Skeletal muscle satellite cell (primary cell): ENCODE measurements around the gene WAC.

Experiments used
- H3K27me3 ChIP-seq: 2 replicates; pipeline ENCODE4 v1.7.0; 2013; ENCODE audit warnings: low read length; ENCODE audit not compliant: control insufficient read depth, insufficient read depth
- H3K36me3 ChIP-seq: 2 replicates; pipeline ENCODE4 v1.7.0; 2013; ENCODE audit warnings: mild to moderate bottlenecking, control low read depth, low read length; ENCODE audit not compliant: insufficient read depth
- H3K4me1 ChIP-seq: 2 replicates; pipeline ENCODE4 v1.7.0; 2013; ENCODE audit warnings: low read length; ENCODE audit not compliant: control insufficient read depth, insufficient read depth
- H3K4me2 ChIP-seq: 2 replicates; pipeline ENCODE4 v1.7.0; 2013; ENCODE audit warnings: mild to moderate bottlenecking, low read length
- H3K4me3 ChIP-seq: 2 replicates; pipeline ENCODE4 v1.7.0; 2013; ENCODE audit warnings: low read length
- H3K9ac ChIP-seq: 2 replicates; pipeline ENCODE4 v1.7.0; 2013; ENCODE audit warnings: mild to moderate bottlenecking, low read depth, low read length, moderate library complexity
- H3K9me3 ChIP-seq: replicated peaks from 2 replicates; pipeline ENCODE4 v1.7.0; 2013; ENCODE audit warnings: mild to moderate bottlenecking, control low read depth, low read length

WAC gene

GRCh38 chr10:28620251-28620650 is 87.3 kb downstream of the WAC start:
- H3K9me3 ChIP-seq = no peaks in the 10 kb centered on the region
- no peak overlapping the region for H3K4me2 ChIP-seq
- no peaks in the 10 kb centered on the region for H3K4me1 ChIP-seq
- H3K9ac ChIP-seq = no peak overlapping the region
- peaks cover 56% of the 10 kb centered on the region for H3K36me3 ChIP-seq
- no peak overlapping the region for H3K4me3 ChIP-seq
- H3K27me3 ChIP-seq = no peaks in the 10 kb centered on the region

GRCh38 chr10:28623483-28623882 is 90.6 kb downstream of the WAC start:
- H3K27me3 ChIP-seq = peaks cover 3% of the 10 kb centered on the region
- H3K9ac ChIP-seq = no peak overlapping the region
- no peaks in the 10 kb centered on the region for H3K9me3 ChIP-seq
- peaks cover 25% of the 10 kb centered on the region for H3K36me3 ChIP-seq
- no peak overlapping the region for H3K4me3 ChIP-seq
- peaks cover 3% of the 10 kb centered on the region for H3K4me1 ChIP-seq
- H3K4me2 ChIP-seq = no peak overlapping the region

GRCh38 chr10:28624351-28624750 is 91.4 kb downstream of the WAC start:
- Histone ChIP-seq H3K9me3 (no peaks in the 10 kb centered on the region), H3K36me3 (peaks cover 20% of the 10 kb centered on the region), H3K4me2 (no peak overlapping the region), H3K4me1 (peaks cover 3% of the 10 kb centered on the region), H3K9ac (no peak overlapping the region), H3K4me3 (no peak overlapping the region), H3K27me3 (peaks cover 10% of the 10 kb centered on the region)

- Histone ChIP-seq H3K4me3 (no peak overlapping the region), H3K9me3 (no peaks in the 10 kb centered on the region), H3K27me3 (peaks cover 23% of the 10 kb centered on the region), H3K9ac (no peak overlapping the region), H3K4me1 (peaks cover 3% of the 10 kb centered on the region), H3K36me3 (peaks cover 3% of the 10 kb centered on the region), H3K4me2 (no peak overlapping the region)
Measured at GRCh38 chr10:28627102-28627501, 94.2 kb downstream of the WAC start.

GRCh38 chr10:28628184-28628893 is 95.4 kb downstream of the WAC start:
- Histone ChIP-seq H3K27me3 (peaks cover 23% of the 10 kb centered on the region), H3K4me2 (peak overlapping the region; percentile 19), H3K4me3 (no peak overlapping the region), H3K4me1 (peaks cover 3% of the 10 kb centered on the region), H3K9me3 (no peaks in the 10 kb centered on the region), H3K9ac (no peak overlapping the region), H3K36me3 (no peaks in the 10 kb centered on the region)

- Histone ChIP-seq H3K9ac (no peak overlapping the region), H3K4me2 (no peak overlapping the region)
Measured at GRCh38 chr10:28631896-28632583, 99.1 kb downstream of the WAC start.

GRCh38 chr10:28632584-28632945 is 99.6 kb downstream of the WAC start:
- H3K4me2 ChIP-seq = no peak overlapping the region
- H3K4me3 ChIP-seq = no peak overlapping the region
- H3K9me3 ChIP-seq = no peaks in the 10 kb centered on the region
- peaks cover 3% of the 10 kb centered on the region for H3K4me1 ChIP-seq
- peaks cover 35% of the 10 kb centered on the region for H3K27me3 ChIP-seq
- no peak overlapping the region for H3K9ac ChIP-seq
- no peaks in the 10 kb centered on the region for H3K36me3 ChIP-seq

More at GRCh38 chr10:28631896-28632583, 99.1 kb downstream of the WAC start:
- Histone ChIP-seq H3K4me1 (peaks cover 3% of the 10 kb centered on the region), H3K4me3 (no peak overlapping the region), H3K36me3 (no peaks in the 10 kb centered on the region), H3K27me3 (peaks cover 35% of the 10 kb centered on the region), H3K9me3 (no peaks in the 10 kb centered on the region)

- Histone ChIP-seq H3K9ac (no peak overlapping the region), H3K36me3 (no peaks in the 10 kb centered on the region), H3K4me1 (no peaks in the 10 kb centered on the region), H3K9me3 (no peaks in the 10 kb centered on the region), H3K4me2 (no peak overlapping the region), H3K27me3 (peaks cover 33% of the 10 kb centered on the region), H3K4me3 (no peak overlapping the region)
Measured at GRCh38 chr10:28633750-28634149, 100.8 kb downstream of the WAC start.

GRCh38 chr10:28637346-28637745 is 104.4 kb downstream of the WAC start:
- Histone ChIP-seq H3K9me3 (no peaks in the 10 kb centered on the region), H3K4me1 (no peaks in the 10 kb centered on the region), H3K9ac (no peak overlapping the region), H3K4me2 (no peak overlapping the region), H3K36me3 (no peaks in the 10 kb centered on the region), H3K4me3 (no peak overlapping the region), H3K27me3 (peaks cover 27% of the 10 kb centered on the region)

GRCh38 chr10:28638392-28638791 is 105.5 kb downstream of the WAC start:
- H3K36me3 ChIP-seq = no peaks in the 10 kb centered on the region
- no peak overlapping the region for H3K9ac ChIP-seq
- no peaks in the 10 kb centered on the region for H3K9me3 ChIP-seq
- H3K4me3 ChIP-seq = no peak overlapping the region
- peaks cover 30% of the 10 kb centered on the region for H3K27me3 ChIP-seq
- no peaks in the 10 kb centered on the region for H3K4me1 ChIP-seq
- no peak overlapping the region for H3K4me2 ChIP-seq

GRCh38 chr10:28640551-28640950 is 107.6 kb downstream of the WAC start:
- Histone ChIP-seq H3K4me3 (no peak overlapping the region), H3K36me3 (no peaks in the 10 kb centered on the region), H3K9me3 (no peaks in the 10 kb centered on the region), H3K9ac (no peak overlapping the region), H3K4me2 (no peak overlapping the region), H3K27me3 (peaks cover 17% of the 10 kb centered on the region), H3K4me1 (no peaks in the 10 kb centered on the region)

- no peak overlapping the region for H3K4me2 ChIP-seq
- H3K36me3 ChIP-seq = no peaks in the 10 kb centered on the region
- no peaks in the 10 kb centered on the region for H3K4me1 ChIP-seq
- no peaks in the 10 kb centered on the region for H3K9me3 ChIP-seq
- H3K9ac ChIP-seq = no peak overlapping the region
- no peak overlapping the region for H3K4me3 ChIP-seq
- H3K27me3 ChIP-seq = peaks cover 25% of the 10 kb centered on the region
Measured at GRCh38 chr10:28644647-28645046, 111.7 kb downstream of the WAC start.
